Heart left ventricle (tissue), 16 donors: ENCODE results near the gene LRRC26. TPM values are rescaled to one million over a fixed set of nuclear protein-coding genes. Genes with fewer than 3 reads are reported as not detected.
"Not testable (repeated sequence)": the region's sequence is repeated elsewhere in the genome, so short reads cannot be mapped to it uniquely, and the experiment has no call there.

ENCODE experiments used
- ATAC-seq, 4 donors: fragments of 200-7000 bp; cut with Tn5 transposase; one replicate each; pipeline ENCODE4 v1.9.1; 2020 to 2022; ENCODE audit warnings: moderate library complexity in 4 of 4, mild to moderate bottlenecking in 3 of 4, moderate number of reproducible peaks in 1 of 4
- DNase-seq, 5 donors: peaks; one replicate each; pipeline ENCODE4 v3.0.0-alpha.2; 2020
- H3K27ac ChIP-seq, 12 donors: fragments of 200-600 bp; sonication (generic) in 4 of 12; one replicate each; pipeline versions ENCODE4 v1.5.0 to v1.8.0; 2016 to 2022; ENCODE audit warnings: mild to moderate bottlenecking in 2 of 12
- H3K27me3 ChIP-seq, 9 donors: fragments of 200-600 bp; sonication (generic) in 2 of 9; one replicate each; pipeline versions ENCODE4 v1.5.1 to v1.8.0; 2016 to 2022; ENCODE audit warnings: mild to moderate bottlenecking in 3 of 9
- H3K36me3 ChIP-seq, 9 donors: fragments of 200-600 bp; sonication (generic) in 2 of 9; one replicate each; pipeline versions ENCODE4 v1.5.0 to v1.8.0; 2018 to 2022; ENCODE audit warnings: mild to moderate bottlenecking in 2 of 9
- H3K4me1 ChIP-seq, 12 donors: fragments of 200-600 bp; sonication (generic) in 4 of 12; one replicate each; pipeline versions ENCODE4 v1.5.0 to v1.8.0; 2016 to 2022; ENCODE audit warnings: mild to moderate bottlenecking in 3 of 12
- H3K4me3 ChIP-seq, 12 donors: fragments of 200-600 bp; sonication (generic) in 4 of 12; one replicate each; pipeline versions ENCODE4 v1.5.0 to v1.8.0; 2017 to 2022; ENCODE audit warnings: mild to moderate bottlenecking in 9 of 12, moderate library complexity in 4 of 12
- H3K9me3 ChIP-seq, 12 donors: fragments of 200-600 bp; sonication (generic) in 4 of 12; one replicate each; pipeline versions ENCODE4 v1.5.0 to v1.8.0; 2016 to 2022; ENCODE audit warnings: mild to moderate bottlenecking in 1 of 12
- POLR2A ChIP-seq, 2 donors: fragments of 450-650 bp; IDR thresholded peaks; one replicate each; pipeline ENCODE4 v1.6.1; 2017; ENCODE audit warnings: antibody characterized with exemption in 2 of 2, mild to moderate bottlenecking in 2 of 2, moderate library complexity in 2 of 2
- WGBS, 4 donors: extraction: QIAGEN DNeasy Blood & Tissue Kit in 2 of 4; methylation state at CpG; one replicate each; pipeline versions ENCODE4 v1.1.5 to v1.1.7; 2013 to 2018; 5-methylcytosine and 5-hydroxymethylcytosine counted together
- intact Hi-C, 10 donors: fragments of 100-400 bp; cut with DNase I; formaldehyde crosslinking; loops; one replicate each; pipeline versions ENCODE4 v1.11.1 to v1.14.2; 2022
- polyA plus RNA-seq, 2 donors: library from polyadenylated mRNA; stranded (reverse); fragments of 200-250 nt; gene quantifications; one replicate each; pipeline ENCODE4 v1.2.3, GENCODE V29; 2013
- total RNA-seq, 9 donors: library from RNA; depleted of rRNA in 2 of 9; stranded (reverse); fragments of >200 nt in 2 of 9; fragmentation: NEBNext Ultra II Directional in 3 of 9; extraction: Animal tissue kit (Norgen Biotek cat#: 25700) in 3 of 9; gene quantifications; one replicate each; pipeline versions ENCODE4 v1.1.0 to v1.2.4, GENCODE V29; 2016 to 2023
- TF ChIP-seq, protein P1 (sequence below), 12 donors: fragments of 200-600 bp; sonication (generic) in 4 of 12; IDR thresholded peaks; one replicate each; pipeline versions ENCODE4 v1.5.0 to v1.8.0; 2018 to 2022; ENCODE audit warnings: antibody characterized with exemption in 12 of 12, mild to moderate bottlenecking in 5 of 12
- donor health status: ischemic (EF 13 %, LVEDD 7.1; RV severe dilation, severe dysfunction).
- donor health status: healthy with polysubstance abuse.
- donor health status: DM: no; HTN: yes; CAD: no.
- donor health status: DM: no; HTN: no; CAD: no.
- donor health status: ischemic (EF 25% LVEDD 6.9; RV normal size, moderate dysfunction).
- donor health status: ischemic (EF 25% LVEDD 5.7; RV mildly dilated, moderate dysfunction).
- donor health status: healthy.
- donor health status: DM: yes; HTN: yes; CAD: no.
- donor health status: ischemic (EF 35%, LVEDD 5.7; RV mildly dilated, moderate dysfunction).
- donor health status: nonischemic (EF 11% LVEDD 7.7; RV severe dilation, severe dysfunction).
- donor health status: DM: yes; HTN: yes; CAD: no.
- donor health status: PGD.
- donor health status: ischemic (EF 29% LVEDD 5.4; RV normal size, mild dysfunction).
- donor health status: nonischemic (EF 23%, LVEDD 6.1; RV moderate dilation, normal function).

LRRC26 gene
- total and polyA plus RNA-seq, 11 donors: not detected

DNA sequence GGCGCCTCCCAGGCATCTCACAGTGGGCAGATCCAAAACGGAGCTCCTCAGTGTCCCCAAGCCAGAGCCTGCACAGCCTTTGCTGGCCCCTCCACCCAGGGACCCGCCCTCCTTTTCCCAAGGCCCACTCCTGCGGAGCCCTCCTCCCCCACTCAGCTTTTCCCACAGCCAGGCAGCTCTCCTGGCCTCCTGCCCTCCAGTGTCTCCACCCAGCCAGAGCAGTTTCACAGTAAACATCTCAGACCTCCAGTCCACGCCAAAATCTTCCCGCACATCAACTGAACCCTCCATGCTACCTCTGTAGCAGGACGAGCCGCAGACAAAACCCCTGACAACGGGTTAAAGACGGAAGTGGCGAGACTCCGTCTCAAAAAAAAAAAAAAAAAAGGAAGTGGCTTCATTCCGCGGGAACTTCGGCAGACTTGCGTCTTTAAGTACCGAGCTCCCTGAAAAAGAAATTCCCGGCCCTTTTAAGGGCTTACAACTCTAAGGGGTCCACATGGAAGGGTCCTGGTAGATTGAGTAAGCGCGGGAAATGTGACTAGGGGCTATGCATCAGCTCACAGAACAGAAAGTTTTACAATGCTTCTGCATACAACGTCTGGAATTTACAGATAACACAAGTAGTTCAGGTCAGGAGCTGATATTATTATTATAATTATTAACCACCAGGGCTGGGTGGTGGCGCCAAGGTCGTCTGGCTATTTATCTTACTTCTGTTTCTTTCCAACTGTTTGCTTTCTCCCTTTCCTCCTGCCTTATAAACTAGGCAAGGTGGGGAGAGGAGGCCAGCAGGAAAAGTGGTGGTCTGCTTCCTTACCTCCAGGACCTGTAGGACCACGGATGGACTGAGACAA lies 42.3 kb downstream of the LRRC26 start:
- TF ChIP-seq, protein P1, sequence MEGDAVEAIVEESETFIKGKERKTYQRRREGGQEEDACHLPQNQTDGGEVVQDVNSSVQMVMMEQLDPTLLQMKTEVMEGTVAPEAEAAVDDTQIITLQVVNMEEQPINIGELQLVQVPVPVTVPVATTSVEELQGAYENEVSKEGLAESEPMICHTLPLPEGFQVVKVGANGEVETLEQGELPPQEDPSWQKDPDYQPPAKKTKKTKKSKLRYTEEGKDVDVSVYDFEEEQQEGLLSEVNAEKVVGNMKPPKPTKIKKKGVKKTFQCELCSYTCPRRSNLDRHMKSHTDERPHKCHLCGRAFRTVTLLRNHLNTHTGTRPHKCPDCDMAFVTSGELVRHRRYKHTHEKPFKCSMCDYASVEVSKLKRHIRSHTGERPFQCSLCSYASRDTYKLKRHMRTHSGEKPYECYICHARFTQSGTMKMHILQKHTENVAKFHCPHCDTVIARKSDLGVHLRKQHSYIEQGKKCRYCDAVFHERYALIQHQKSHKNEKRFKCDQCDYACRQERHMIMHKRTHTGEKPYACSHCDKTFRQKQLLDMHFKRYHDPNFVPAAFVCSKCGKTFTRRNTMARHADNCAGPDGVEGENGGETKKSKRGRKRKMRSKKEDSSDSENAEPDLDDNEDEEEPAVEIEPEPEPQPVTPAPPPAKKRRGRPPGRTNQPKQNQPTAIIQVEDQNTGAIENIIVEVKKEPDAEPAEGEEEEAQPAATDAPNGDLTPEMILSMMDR (IDR thresholded peaks at IDR 0.05): no peak
- no peak for TF ChIP-seq POLR2A (IDR thresholded peaks at IDR 0.05)
- H3K4me1 ChIP-seq: peaks cover 0 to 39% (median 24%) of the 10 kb centered on the region in 12 donors
- peak overlapping the region in 10 of 12 donors; percentile 27 to 89 (median 40) for H3K4me3 ChIP-seq
- H3K36me3 ChIP-seq: no peaks in the 10 kb centered on the region
- intact Hi-C loops: loop anchor here in 4 of 10 donors (5.0 to 10.0 kb wide), 3 partner anchors 40 to 297 kb away; partner anchors contain the start of genes ANAPC2 (in 3 of the 4), SSNA1 (in 3 of the 4), EXD3 (in 1 of the 4) and NOXA1 (in 1 of the 4)
- H3K27me3 ChIP-seq: peaks cover 0 to 5% (median 1%) of the 10 kb centered on the region in 9 donors
- H3K9me3 ChIP-seq: peaks cover 0 to 14% (median 0%) of the 10 kb centered on the region in 12 donors
- H3K27ac ChIP-seq: peak overlapping the region; percentile 14 to 78 (median 62)
- DNase-seq (peak in 1 of 5 donors; percentile 23), ATAC-seq (no peak)
- 27 to 42% (median 31%) methylated on average over 24 of the region's 24 CpGs for WGBS, 4 donors

DNA sequence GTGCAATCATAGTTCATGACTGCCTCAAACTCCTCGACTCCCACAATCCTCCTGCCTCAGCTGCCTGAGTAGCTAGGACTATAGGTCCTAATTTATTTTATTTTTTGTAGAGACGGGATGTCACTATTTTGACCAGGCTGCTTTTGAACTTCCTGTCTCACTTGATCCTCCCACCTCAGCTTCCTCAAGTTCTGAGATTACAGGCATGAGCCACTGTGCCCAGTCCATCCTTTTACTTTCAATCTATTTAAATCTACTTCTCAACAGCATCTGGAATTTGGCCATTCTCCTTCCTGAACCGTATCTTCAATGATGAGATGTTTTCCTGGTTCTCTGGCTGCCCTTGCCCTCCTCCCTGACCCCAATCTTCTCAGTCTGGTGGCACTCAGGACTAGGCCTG lies 43.1 kb downstream of the LRRC26 start:
- intact Hi-C loops: loop anchor here in 4 of 10 donors (5.0 to 10.0 kb wide), 3 partner anchors 41 to 298 kb away; partner anchors contain the start of genes ANAPC2 (in 3 of the 4), SSNA1 (in 3 of the 4), EXD3 (in 1 of the 4) and NOXA1 (in 1 of the 4)
- H3K27me3 ChIP-seq: peaks cover 0 to 5% (median 0%) of the 10 kb centered on the region in 9 donors
- no peaks in the 10 kb centered on the region for H3K36me3 ChIP-seq
- TF ChIP-seq, protein P1 (IDR thresholded peaks at IDR 0.05): no peak
- no peak for TF ChIP-seq POLR2A (IDR thresholded peaks at IDR 0.05)
- peak overlapping the region in 9 of 12 donors; percentile 27 to 89 (median 42) for H3K4me3 ChIP-seq
- ATAC-seq: no peak
- H3K4me1 ChIP-seq: peaks cover 0 to 39% (median 24%) of the 10 kb centered on the region in 12 donors
- 32 to 45% (median 41%) methylated on average over 3 of the region's 3 CpGs for WGBS, 4 donors
- no peak for DNase-seq
- peaks cover 0 to 14% (median 0%) of the 10 kb centered on the region in 12 donors for H3K9me3 ChIP-seq
- H3K27ac ChIP-seq: peak overlapping the region in 11 of 12 donors; percentile 24 to 78 (median 63)

DNA sequence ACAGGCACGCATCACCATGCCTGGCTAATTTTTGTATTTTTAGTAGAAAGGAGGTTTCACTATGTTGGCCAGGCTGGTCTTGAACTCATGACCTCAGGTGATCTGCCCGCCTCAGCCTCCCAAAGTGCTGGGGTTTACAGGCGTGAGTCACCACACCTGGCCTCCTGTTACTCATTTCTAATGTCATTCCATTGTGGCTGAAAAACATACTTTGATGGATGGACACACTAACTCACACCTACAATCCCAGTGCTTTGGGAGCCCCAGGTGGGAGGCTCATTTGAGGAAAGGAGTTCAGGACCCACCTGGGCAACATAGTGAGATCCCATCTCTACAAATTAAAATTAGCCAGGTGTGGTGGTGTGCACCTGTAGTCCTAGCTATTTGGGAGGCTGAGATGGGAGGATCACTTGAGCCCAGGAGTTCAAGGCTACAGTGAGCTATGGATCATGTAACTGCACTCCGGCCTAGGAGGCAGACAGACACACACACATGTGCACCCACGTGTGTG lies 45.8 kb downstream of the LRRC26 start:
- ATAC-seq, H3K27ac ChIP-seq, H3K36me3 ChIP-seq, H3K4me3 ChIP-seq, H3K27me3 ChIP-seq, H3K9me3 ChIP-seq, DNase-seq: not testable (repeated sequence)
- intact Hi-C loops: loop anchor here in 8 of 10 donors (2.0 to 10.0 kb wide), 4 partner anchors 61 to 301 kb away; partner anchors contain the start of genes RNF224 (in 6 of the 8), ANAPC2 (in 3 of the 8), CYSRT1 (in 3 of the 8) and SSNA1 (in 3 of the 8)
- H3K4me1 ChIP-seq: peaks cover 0 to 29% (median 21%) of the 10 kb centered on the region in 12 donors
- 93 to 99% (median 94%) methylated on average over 5 of the region's 5 CpGs for WGBS, 4 donors

DNA sequence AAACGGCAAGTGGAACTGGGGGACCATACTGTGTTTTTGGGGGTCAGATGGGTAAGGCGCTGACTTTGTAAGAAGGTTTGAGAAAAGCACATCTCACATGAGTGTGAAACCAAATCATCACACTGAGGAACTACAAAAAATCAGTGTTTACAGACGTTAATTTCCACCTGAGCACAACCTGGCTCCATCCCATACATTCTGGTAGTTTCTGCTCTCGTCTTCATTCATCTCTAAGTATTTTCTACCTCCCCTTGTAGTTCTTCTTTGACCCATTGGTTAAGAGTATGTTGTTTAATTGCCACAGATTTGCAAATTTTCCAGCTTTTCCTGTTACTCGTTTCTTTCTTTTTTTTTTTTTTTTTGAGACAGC lies 46.4 kb downstream of the LRRC26 start:
- 81 to 84% (median 84%) methylated on average over 5 of the region's 5 CpGs for WGBS, 4 donors
- no peak overlapping the region for H3K4me3 ChIP-seq
- H3K27me3 ChIP-seq: no peaks in the 10 kb centered on the region
- DNase-seq (no peak), ATAC-seq (no peak)
- TF ChIP-seq POLR2A (IDR thresholded peaks at IDR 0.05): no peak
- TF ChIP-seq, protein P1 (IDR thresholded peaks at IDR 0.05): no peak
- no peak overlapping the region for H3K27ac ChIP-seq
- intact Hi-C loops: loop anchor here in 7 of 10 donors (2.0 to 10.0 kb wide), 4 partner anchors 61 to 301 kb away; partner anchors contain the start of genes RNF224 (in 5 of the 7), ANAPC2 (in 3 of the 7), CYSRT1 (in 3 of the 7) and SSNA1 (in 3 of the 7)
- H3K9me3 ChIP-seq: no peaks in the 10 kb centered on the region
- no peaks in the 10 kb centered on the region for H3K36me3 ChIP-seq
- H3K4me1 ChIP-seq: peaks cover 0 to 23% (median 18%) of the 10 kb centered on the region in 12 donors

DNA sequence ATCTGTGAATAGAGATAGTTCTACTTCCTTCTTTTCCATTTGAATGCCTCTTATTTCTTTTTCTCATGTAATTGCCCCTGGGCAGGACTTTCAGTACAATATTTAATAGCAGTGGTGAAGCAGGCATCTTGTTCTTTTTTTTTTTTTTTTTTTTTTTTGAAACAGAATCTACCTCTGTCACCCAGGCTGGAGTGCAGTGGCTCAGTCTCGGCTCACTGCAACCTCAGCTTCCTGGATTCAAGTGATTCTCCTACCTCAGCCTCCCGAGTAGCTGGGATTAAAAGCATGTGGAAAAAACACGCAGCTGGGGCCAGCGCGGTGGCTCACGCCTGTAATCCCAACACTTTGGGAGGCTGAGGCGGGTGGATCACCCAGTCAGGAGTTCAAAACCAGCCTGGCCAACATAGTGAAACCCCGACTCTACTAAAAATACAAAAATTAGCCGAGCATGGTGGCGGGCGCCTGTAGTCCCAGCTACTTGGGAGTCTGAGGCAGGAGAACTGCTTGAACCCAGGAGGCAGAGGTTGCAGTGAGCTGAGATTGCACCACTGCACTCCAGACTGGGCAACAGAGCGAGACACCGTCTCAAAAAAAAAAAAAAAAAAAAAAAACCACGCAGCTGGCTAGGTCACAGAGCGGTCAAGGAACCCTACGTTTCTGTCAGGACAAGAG lies 46.9 kb downstream of the LRRC26 start:
- not testable (repeated sequence) for H3K9me3 ChIP-seq, H3K27me3 ChIP-seq, H3K36me3 ChIP-seq, H3K4me3 ChIP-seq, ATAC-seq, DNase-seq, H3K27ac ChIP-seq
- intact Hi-C loops: loop anchor here in 7 of 10 donors (2.0 to 10.0 kb wide), 4 partner anchors 62 to 302 kb away; partner anchors contain the start of genes RNF224 (in 5 of the 7), ANAPC2 (in 3 of the 7), CYSRT1 (in 3 of the 7) and SSNA1 (in 3 of the 7)
- 87 to 93% (median 90%) methylated on average over 16 of the region's 16 CpGs for WGBS, 4 donors
- peaks cover 0 to 18% (median 13%) of the 10 kb centered on the region in 12 donors for H3K4me1 ChIP-seq

DNA sequence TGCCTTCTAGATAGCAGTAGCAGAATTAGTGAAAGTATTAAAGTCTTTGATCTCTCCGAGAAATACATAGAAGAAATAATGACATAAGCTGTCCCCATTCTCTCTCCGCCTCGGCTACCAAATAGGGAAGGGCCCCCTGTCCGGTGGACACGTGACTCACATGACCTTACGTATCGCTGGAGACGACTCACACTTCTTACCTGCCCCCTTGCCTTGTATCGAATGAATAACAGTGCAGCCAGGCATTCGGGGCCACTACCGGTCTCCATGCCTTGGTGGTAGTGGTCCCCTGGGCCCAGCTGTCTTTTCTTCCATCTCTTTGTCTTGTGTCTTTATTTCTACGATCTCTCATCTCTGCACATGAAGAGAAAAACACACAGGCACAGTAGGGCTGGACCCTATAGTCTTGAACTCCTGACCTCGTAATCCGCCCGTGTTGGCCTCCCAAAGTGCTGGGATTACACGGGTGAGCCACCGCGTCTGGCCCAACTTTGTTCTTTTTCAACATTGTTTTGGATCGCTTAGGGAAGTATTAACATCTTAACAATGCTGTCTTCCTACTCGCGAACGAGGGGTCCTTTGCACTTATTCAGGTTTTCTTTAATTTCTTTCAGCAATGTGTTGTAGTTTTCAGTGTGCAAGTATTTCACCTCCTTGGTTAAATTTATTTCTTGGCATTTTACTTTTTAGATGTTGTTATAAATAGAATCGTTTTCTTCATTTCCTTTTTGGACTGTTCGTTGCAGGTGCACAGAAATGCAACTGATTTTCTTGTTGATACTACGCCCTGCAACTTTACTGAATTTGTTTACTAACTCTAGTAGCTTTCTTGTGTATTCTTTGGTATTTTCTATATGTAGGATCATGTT lies 47.7 kb downstream of the LRRC26 start:
- not testable (repeated sequence) for ATAC-seq, DNase-seq, H3K4me3 ChIP-seq, H3K36me3 ChIP-seq, H3K27me3 ChIP-seq, H3K27ac ChIP-seq, H3K9me3 ChIP-seq
- WGBS, 4 donors: 72 to 75% (median 73%) methylated on average over 14 to 25 of the region's 25 CpGs
- intact Hi-C loops: loop anchor here in 7 of 10 donors (1.0 to 10.0 kb wide), 5 partner anchors 63 to 303 kb away; partner anchors contain the start of genes RNF224 (in 6 of the 7), ANAPC2 (in 3 of the 7), CYSRT1 (in 3 of the 7) and SSNA1 (in 3 of the 7)
- peaks cover 0 to 15% (median 9%) of the 10 kb centered on the region in 12 donors for H3K4me1 ChIP-seq
